Ishikawa (cell line): ENCODE results near the gene MVD.

Experiments
- CEBPB ChIP-seq: IDR thresholded peaks from 2 replicates; pipeline ENCODE4 v1.6.1; 2012
- CREB1 ChIP-seq: IDR thresholded peaks from 2 replicates; pipeline ENCODE4 v1.6.1; 2012; ENCODE audit warnings: low read depth
- EGR1 ChIP-seq: IDR thresholded peaks from 2 replicates; pipeline ENCODE4 v1.6.1; 2012
- EP300 ChIP-seq: IDR thresholded peaks from 2 replicates; pipeline ENCODE4 v1.6.1; 2012; ENCODE audit warnings: borderline replicate concordance
- FOXM1 ChIP-seq: IDR thresholded peaks from 2 replicates; pipeline ENCODE4 v1.6.1; 2012; ENCODE audit warnings: low read depth, borderline replicate concordance
- NFIC ChIP-seq: IDR thresholded peaks from 2 replicates; pipeline ENCODE4 v1.6.1; 2012
- RAD21 ChIP-seq: IDR thresholded peaks from 2 replicates; pipeline ENCODE4 v1.6.1; 2012; ENCODE audit warnings: low read depth
- REST ChIP-seq: IDR thresholded peaks from 2 replicates; pipeline ENCODE4 v1.6.1; 2012; ENCODE audit warnings: low read depth, mild to moderate bottlenecking
- TAF1 ChIP-seq: IDR thresholded peaks from 2 replicates; pipeline ENCODE4 v1.6.1; 2012; ENCODE audit warnings: low read depth, mild to moderate bottlenecking
- TCF12 ChIP-seq: IDR thresholded peaks from 2 replicates; pipeline ENCODE4 v1.6.1; 2012; ENCODE audit warnings: low read depth
- TEAD4 ChIP-seq: IDR thresholded peaks from 2 replicates; pipeline ENCODE4 v1.6.1; 2012
- YY1 ChIP-seq: IDR thresholded peaks from 2 replicates; pipeline ENCODE4 v1.6.1; 2012; ENCODE audit warnings: low read depth
- ZBTB7A ChIP-seq: IDR thresholded peaks from 2 replicates; pipeline ENCODE4 v1.6.1; 2012; ENCODE audit warnings: low read depth
- TF ChIP-seq, protein P1 (sequence below): IDR thresholded peaks from 2 replicates; pipeline ENCODE4 v1.6.1; 2012

DNA sequence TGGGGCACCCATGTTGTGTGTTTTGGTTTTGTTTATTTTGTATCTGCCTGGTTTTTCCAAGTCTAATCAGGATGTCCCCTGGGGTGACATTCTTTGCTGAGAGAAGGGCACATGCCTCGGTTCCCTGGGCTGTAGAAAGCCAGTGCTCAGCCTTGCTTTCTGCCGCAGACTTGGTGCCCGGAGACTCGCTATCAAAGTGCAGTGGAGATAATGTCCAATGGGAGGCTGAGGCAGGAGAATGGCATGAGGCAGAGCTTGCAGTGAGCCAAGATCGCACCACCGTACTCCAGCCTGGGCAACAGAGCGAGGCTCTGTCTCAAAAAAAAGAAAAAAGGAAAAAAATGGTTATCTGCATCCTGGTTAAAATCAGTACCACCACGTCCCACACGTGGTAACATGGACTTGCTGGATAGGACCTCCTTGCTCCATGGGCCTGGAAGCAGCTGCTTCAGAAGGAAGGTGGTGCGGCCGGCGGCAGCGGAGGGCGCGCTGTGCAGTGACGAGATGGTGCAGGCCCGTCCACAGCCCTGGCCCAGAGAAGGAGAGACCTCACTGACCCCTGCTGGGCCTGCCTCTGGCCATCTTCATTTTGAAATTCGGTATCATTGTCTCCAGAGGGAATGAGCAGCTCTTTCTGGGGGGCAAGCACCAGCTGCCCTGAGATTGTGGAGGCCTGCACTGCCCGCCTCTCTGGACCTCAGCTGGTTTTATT is 43.8 kb downstream of the MVD start:
- TF ChIP-seq ZBTB7A (no peak), TCF12 (no peak), YY1 (no peak), EGR1 (no peak), EP300 (no peak), RAD21 (no peak), REST (no peak), CREB1 (no peak), FOXM1 (no peak), TEAD4 (no peak), NFIC (no peak), TAF1 (no peak), CEBPB (no peak)
- TF ChIP-seq, protein P1, sequence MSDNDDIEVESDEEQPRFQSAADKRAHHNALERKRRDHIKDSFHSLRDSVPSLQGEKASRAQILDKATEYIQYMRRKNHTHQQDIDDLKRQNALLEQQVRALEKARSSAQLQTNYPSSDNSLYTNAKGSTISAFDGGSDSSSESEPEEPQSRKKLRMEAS: no peak
